Superior temporal gyrus (tissue), 1 donor: ENCODE measurements around the gene SLC12A4.

Source experiments
- DNase-seq: peaks from one replicate; pipeline ENCODE4 v3.0.0-alpha.2; 2016; ENCODE audit errors: extremely low spot score

SLC12A4 gene

DNA sequence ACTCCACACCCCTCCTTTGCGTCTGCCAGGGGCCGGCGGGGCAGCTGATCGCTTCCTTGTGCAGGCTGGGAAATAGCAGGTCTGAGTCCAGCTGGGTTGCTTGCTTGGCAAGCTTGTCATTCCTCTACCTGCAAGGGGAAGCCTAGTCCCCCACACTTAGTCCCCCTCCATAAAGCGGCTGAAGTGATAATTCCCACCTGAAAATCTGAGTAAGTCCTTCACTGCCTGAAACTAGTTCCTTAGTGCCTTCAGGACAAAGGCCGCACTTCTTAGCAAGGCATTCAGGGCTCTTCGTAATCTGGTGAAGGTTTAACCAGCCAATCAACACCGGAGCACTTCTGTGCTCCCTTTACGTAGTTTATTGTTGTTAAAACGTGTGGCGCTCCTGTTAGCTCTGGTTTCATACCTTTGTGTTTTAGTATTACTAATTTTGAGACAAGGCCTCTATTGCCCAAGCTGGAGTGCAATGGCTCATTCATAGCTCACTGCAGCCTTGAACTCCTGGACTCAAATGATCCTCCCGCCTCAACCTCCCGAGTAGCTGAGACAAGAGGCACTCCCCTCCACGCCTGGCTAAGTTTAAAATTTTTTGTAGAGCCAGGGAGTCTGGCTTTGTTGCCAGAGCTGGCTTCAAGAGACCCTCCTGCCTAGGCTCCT lies 74.6 kb downstream of the SLC12A4 start:
- no peak for DNase-seq
